COLO829 (cell line): ENCODE data around the gene SHC4.

ENCODE experiments used
- DNase-seq: peaks from one replicate; pipeline ENCODE4 v3.0.0; 2012; ENCODE audit warnings: low spot score

SHC4 gene

DNA sequence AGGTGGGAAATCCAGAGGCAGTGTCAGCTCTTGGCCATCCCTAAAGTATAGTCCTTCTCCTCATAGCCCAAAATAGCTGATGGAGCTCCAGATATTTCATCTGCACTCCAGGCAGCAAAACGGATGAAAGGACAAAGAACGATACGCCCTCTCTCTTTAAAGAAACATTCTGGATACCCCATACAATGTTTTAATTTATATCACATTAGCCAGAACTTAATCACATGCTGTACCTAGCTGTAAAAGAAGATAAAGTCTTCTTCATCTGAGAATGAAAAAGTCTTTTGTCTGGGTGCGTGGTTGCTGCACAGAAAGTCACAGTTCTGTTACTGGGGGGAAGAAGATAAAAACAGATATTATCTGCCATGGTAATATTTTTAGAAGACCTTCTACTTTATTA is 4.3 kb upstream of the SHC4 start:
- peak; percentile 36 for DNase-seq

DNA sequence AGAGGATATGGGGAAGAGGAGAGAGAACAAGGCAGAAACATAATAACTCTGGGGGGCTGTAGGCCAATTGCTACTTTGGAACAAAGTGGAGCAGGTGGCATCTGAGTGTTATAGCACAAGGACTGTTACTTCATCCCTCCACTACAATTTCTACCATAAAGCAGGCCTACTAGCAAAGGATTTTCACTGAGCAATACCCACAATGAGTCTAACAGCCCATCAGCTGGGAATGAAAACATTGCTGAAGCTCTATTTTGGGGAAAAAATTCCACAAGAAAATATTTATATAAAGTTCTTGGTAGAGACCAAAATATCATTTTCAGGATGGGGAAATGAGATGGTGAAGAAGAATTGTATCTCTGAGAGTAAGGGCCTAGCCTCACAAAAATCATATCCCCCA is 3.6 kb upstream of the SHC4 start:
- DNase-seq = no peak

DNA sequence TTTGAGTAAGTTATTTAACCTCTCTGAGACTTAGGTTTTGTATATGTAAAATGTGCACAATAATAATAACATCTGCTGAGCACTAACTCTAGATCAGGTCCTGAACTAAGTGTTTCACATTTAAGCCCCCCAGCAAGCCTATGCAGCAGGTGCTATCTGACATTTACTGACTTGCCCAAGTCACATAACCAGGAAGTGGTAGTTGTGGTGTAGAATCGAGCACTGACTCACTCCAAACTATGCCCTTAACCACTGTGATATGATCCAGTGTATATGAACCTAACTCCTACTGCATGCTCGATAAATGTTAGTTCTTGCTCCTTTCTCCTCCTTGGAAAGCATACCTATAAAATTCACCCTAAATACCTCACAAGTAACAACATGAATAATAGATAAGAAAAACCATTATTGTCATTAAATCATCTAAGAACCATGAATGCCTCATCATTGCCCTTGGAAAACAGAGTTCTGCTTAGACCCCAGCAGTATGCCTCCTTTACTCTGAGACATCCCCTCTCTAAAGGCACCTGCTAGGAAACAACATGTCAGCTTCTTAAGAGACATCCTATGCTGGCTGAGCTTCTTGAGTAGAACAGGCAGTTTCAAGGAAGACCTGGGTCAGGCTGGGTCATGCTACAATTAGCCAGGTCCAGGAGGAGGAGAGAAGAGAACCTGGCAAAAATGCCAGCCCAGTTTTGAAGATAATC is 3.0 kb upstream of the SHC4 start:
- no peak for DNase-seq

DNA sequence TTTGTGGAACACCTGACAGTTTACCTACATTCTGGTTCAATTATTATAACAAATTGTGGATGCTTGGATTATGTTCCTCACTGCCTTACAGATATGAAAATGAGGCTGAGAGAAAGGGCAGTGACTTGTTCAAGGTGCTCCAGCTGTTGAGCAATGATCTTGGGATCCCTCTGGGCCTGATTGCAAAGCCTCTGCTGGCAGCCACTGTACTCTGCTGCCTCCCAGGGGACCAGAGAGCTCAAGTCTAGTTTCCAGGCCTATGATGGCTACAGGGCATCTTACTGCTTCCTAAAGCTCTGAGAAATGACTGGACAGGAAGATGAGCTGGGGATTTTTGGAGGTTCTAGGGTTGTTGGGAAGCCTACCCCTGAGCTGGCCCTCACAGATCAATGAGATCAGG is 2.3 kb upstream of the SHC4 start:
- no peak for DNase-seq

DNA sequence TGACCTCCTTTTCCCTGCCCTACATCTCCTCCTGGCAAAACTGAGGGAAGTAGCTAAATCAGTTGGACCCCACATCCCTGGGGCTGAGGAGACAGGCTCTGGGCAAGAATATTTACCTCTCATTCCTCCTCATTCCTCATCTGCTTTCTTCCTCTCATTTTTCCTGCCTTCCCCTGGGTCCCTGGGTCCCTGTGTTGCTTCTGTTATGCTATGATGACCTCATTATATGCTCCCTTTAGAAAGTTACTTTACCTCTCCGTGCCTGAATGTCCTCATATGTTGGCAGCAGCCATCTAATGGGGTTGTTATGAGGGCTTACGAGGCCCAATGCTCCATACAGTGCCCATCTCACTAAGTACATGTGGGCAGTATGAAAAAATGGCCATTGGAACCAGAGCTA is 1.2 kb upstream of the SHC4 start:
- DNase-seq = no peak

DNA sequence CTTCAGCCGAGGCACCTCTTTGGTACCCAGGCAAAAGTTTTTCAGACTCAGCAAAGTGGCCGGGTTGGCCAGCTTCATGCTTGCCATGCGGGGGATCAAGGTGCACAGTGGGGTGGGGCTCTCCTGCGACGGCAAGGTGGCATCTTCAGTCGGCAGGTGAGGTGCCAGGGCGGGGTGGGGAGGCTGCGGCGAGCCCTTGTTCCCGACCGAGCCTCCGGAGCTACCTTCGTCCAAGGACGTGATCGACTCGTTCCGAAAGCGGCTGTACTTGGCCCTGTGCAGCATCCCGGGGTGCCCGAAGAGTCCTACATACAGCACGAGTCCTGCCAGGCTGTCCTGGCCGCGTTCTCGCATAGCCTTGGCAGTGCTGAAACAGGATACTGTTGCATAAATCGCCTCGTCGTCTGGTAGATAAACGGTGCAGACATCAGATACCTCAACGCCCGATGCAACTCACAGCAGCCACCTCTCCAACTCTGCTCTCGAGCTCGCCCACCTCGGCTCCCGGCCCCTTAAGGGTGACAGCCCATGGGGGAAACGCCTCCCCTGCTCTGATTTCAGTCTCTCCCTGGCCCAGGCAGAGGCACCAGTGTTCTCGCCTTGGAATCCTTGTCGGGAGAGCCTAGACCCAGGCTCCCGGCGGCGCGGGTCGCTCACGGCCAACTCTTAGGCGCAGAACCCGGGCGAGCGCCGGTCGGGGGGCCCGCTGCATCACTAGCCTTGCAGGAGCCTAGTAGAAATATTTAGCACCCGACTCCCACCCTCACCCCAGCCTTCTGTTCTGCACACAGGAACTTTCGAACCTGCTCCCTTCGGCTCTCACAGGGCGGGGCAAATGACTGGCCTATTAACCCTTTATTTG is 826 bp downstream of the SHC4 start:
- no peak for DNase-seq

DNA sequence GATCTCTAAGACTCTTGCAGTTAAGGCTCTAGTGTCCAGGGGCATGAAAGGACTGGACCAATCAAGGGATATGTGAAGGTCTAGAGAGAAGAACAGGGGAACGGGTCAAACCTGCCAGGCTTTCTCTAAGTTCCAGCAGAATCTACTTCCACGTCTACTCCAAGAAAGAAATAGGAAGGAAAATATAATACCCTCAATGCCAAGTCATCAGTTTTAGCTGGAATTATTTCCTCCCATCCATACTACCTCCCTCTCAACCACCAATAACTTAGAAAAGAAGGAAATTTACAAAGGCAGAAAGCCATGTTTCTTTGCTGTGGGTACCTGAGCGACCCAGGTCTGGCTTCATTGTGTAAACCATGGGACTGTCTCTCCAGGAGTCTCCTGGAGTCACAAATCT is 7.8 kb downstream of the SHC4 start:
- DNase-seq = no peak

DNA sequence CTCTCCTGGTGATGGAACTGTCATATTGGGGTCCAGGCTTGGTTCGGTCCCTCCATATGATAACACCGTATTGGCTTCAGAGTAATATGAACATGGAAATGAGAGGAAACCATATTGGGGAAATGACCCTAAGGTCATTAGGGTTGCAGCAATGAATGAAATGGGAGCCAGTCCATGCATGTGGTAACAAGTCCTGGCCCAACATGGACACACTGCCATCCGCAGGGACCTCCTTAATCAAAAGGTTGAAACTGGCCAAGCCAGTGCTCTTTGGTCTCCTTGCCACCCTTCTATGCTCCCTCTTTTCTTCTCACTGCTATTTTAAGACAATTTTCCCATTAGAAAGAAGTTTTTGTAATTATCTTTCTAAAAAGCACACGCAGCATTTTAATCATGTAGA is 8.3 kb downstream of the SHC4 start:
- no peak for DNase-seq

DNA sequence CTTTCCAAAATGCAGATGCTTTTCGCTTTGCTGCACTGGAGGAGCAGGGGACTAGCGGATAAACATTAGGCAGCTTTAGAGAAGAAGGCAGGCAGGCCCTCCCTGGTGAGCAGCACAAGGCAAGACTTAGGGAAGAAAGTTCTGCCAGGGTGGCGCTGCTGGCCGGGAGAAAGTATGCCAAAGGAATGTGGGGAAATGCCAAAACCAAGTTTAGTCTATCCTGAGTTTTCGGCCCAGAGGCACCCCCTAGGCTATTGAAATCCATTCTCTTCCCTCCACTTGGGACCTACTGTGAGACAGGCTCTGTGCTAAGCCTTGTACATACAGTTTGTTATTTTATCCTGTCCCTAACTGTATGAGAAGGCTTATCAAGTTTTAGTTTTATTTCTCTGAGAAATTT is 9.2 kb downstream of the SHC4 start:
- no peak for DNase-seq

DNA sequence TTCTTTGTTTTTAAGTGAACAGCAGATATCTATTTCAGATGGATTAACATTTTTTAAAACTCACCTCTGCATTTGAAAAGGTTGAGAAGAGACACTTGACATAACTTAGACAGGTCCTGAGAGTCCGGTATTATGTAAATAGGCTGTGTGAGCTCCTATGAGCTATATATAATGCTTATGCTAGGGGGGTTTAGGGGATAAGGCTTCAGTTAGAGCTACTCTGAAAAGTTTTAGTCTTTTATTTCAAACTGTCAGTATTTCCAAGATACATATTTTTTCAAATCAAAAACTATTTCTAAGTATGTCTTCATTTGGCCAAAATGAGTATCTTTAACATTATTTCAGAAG is 16.9 kb downstream of the SHC4 start:
- no peak for DNase-seq

DNA sequence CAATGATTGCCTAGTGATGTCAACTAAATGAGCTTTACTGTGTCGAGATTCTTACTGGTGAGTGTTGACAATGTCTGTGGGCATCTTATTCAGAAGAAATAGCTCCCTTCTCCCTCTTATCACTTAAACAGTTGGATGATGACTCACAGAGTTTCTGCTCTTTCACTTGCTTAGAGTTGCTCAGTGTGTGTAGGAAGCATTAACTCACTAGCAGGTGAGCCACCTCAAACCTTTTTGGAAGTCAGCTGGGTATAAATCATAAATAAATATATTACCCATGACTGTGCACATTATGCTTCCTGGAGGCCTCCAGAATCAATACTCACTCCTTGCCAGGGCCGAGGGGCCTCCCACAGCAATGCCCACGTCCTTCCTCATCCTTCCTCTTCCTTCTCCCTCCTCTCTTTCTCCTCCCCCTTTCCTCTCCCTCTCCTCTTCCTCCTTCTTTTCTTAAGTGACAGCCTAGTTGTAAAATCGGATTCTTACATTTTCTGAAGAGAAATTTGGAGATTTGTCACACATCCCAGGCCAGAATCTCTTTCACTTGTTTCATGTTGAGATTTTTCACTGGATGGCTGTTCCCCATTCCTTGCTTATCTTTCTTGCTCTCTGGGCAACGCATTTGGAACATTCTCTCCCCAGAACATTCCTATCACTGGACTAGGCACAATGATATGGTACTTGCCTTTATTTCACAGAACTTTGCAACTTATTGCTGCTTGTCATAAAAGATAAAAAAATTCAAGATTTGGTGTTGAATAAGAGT is 17.5 kb downstream of the SHC4 start:
- DNase-seq = peak; percentile 50

DNA sequence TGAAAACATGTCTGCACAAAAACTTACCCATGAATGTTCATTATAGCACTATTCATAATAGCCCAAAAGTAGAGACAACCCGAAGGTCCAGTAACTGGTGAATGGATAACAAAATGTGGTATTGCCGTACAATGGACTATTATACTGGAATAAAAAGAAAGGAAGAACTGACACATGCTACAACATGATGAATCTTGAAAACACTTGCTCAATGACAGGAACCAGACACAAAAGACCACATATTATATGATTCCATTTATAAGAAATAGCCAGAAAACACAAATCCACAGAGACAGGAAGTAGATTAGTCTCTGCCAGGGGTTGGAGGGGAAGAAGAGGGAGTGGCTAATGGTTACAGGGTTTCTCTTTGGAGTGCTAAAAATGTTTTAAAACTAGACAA is 18.3 kb downstream of the SHC4 start:
- no peak for DNase-seq

DNA sequence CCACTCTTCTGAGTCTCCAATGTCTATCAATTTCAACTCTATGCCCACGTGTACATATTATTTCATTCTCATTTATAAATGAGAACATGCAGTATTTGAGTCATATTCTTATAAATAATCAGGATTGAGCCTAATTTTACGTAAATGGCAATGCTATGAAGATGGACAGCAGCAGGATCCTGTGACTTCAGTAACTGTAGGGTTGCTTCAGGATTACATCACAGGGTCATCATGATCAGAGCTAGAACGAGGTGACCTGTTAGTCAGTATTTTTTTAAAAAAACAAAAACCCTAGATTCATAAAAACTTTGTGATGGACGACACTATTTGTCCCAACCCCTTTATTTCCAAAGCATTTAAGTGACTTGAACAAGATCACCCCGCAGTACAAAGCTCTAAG is 21.8 kb downstream of the SHC4 start:
- DNase-seq = no peak

DNA sequence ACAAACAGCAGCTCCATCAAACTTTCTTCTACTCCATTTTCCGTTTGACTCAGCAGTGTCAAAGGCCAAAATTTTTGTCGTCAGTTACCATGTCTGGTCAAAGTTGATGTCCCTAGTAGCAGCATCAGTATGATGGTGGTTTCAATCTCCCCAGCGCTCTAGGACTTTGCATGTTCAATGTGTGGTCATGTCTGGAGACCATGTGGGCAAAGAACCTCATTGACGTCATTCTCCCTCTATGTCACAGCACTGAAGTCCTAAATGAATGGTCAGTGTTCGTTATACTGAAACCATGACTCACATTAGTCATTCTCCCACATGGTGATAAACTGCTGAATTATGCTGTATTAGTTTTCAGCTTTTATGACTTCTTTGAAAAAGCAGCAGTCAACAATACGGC is 23.2 kb downstream of the SHC4 start:
- DNase-seq = peak; percentile 61

DNA sequence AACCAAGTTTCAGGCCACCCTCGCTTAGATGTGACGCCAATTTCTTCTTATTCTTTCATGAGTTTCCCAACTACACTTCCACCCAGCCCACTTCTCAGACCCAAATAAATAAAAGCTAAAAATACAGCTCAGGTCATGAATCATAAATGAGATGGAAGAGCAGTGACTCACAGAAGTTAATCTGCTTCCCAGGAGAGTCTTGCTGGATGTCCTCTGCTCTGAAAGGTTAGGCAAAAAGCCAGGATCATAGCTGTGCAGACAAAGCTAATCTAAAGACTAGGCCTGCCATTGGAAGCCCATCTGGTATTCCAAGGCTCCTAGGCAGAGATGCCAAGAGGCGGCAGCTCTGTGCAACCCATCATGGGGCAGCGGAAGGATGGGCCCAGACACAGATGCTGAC is 24.1 kb downstream of the SHC4 start:
- DNase-seq = peak; percentile 66

DNA sequence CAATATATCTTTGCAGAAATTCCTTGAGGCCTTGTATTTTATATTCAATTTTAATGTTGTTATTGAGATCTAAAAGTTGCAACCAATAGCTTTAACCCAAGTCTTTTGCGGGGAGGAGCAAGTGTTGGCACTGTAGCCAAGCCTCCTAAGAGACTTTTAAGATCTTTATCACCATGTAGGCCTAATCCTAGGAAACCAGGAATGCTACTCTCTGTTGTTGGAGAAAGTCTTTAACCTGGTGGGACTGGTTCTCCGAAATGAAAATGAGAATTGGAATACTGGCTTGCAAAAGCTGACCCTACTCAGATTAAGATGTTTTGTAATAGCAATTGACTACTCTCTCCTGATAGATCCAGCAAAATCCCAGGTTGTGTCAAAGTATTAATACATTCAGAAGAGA is 25.8 kb downstream of the SHC4 start:
- no peak for DNase-seq

DNA sequence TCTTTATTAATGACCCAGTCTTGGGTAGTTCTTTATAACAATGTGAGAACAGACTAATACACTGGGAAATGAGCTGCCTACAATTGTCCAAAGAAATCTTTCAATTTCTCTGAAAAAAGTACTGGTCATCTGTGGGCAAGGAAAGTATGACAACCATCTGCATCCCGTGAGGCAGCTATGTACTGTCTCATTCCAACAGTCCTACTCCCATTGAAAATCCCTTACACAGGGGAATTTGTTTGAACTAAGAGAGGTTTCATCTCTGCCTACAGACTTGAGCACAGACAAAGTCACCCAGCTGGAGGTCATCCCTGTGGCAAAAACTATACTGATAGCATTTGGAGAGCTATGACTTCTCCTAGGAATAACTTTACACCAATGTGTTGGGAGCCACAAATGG is 27.1 kb downstream of the SHC4 start:
- no peak for DNase-seq

DNA sequence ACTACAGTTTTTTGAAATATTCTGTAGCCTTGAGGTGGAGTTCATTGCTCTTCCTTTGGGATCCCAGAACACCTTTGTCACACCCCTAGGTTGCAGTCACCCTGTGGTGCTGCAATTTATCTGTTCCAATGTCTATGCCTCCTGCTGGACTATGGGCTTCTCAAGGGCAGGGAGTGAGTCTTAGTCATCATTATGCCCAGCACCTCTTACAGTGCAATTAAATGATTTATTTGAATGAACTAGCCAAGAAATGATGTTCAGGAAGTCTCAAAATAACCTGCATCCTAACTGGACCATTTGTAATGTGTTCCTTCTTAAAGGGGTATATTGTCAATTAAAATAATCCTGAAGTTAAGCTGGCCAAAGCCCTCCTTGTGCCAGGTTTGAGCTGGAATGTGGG is 28.5 kb downstream of the SHC4 start:
- no peak for DNase-seq

DNA sequence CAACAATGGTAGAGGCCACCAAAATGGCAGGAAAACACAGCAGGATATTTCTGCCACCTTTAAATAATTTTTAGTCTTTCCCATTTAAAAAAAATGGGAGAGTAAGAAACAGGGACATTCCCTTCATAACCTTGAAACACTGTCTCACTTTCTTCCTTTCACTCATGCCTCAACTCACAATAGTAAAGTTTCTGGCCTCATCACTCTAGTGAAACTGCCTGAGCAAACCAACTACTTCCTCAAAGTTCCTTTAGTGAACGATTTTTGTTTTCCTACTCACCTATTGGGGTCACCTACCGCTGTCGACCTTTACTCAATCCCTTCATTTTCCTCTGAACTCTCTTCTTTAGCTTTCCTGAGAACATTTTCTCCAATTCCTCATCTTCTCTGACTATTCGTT is 33.0 kb downstream of the SHC4 start:
- DNase-seq = no peak

DNA sequence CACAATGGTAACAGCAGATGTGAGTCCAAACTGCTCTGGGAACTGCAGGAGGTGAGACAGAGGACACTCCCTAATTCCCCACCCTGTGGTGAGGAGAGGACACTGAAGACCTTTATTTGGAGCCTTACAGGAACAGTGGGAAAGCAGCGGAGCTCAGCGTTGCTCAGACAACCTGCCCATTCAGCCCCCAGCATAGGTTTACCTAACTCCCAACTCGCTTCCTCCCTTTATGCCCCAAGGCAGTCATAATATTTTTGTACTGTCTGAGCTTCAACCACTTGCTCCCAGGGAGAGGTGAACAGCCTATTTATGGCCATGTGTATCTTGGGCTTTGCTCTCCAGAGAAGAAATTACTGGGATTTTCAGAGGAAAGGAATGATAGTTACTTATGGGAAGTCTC is 34.1 kb downstream of the SHC4 start:
- DNase-seq = no peak

DNA sequence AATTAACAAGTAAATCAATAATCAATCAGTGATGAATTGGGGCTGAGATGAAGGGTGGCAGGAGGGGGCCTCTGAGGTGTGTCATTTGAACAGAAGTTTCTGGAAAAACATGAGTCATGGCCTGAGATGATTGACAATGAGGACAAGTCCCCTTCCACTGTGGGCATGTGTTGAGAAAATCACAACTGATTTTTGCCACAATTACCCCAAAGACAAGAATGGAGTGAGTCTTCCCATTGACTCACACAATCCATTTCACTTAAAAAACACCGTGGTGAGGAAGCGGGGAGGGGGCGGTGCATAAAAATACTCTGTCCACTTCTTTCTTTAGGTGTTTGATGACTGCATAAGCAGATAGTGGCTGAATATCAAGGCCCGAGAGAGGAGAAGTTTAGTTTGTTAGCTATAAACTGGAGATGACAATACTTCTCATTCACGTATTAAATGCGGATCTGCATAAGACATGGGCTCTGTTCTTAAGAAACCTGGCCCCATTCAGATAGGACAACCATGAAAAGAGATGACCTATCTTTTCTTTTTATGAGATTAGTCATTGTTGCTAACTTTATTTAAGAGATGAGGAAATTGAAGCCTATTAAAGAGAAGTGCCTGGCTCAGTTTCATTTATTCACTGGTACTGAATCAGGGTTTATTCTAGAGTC is 34.7 kb downstream of the SHC4 start:
- no peak for DNase-seq

DNA sequence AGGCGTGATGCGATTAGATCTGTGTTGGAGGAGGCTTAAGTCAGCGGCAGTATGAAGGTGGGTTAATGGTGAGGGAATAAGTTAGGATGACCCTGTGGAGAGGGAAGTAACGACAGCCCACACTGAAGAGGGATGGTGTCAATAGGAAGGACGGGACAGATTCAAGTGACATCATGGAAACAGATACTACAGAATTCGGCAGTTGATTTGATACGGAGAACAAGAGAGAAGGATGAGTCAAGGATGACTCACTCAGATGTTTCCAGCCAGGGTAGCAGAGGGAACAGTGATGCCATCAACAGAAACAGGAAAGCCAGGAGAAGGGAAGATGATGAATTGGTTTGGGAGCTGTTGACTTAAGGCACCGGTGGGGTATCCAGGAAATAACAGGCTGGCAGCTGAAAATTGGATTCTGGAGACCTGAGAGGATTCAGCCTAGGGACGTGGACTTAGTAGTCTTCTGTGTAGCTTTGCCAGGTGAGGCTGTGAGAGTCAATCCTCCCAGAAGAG is 38.0 kb downstream of the SHC4 start:
- DNase-seq = peak; percentile 70
